ENCODE measurements around the gene TAF10. TPM values are rescaled to one million over a fixed set of nuclear protein-coding genes. Genes with fewer than 3 reads are reported as not detected.

The TAF10 gene
- total RNA-seq, 4 donors from 2014 or later: 55.9 to 90.8 (median 74.5) TPM

DNA sequence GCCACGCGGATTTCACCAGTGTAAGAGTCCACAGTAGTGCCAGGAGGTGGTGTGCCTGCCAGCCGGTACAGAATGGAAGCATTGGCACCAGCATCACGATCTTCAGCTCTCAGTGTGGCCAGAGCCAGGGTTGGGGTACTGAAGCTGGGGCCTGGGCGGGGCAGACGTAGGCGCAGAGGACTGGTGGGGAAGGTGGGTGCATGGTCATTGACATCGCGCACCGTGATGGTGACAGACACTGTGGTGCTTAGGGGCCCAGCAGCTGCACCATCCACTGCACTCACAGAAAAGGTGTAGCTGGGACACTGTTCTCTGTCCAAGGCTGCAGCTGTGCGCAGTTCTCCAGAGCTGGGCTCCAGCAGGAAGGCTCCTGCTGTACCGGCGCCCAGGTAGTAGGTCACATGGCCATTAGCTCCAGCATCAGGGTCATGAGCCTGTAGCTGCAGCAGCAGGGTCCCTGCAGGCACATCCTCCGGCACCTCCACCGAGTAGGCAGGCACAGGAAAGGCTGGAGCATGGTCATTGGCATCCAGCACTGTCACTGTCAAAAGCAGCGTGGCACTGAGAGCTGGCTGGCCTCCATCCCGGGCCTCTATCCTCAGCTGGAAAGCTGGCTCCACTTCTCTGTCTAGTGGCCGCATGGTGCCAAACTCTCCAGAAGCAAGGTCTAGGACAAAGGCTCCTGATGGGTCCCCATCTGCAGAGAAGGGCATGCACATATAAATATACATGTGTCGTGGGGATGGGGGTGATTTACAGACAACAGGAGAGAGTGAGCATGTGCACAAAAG is 15.2 kb upstream of the TAF10 start:
- Histone ChIP-seq H3K4me1 (peaks cover 0 to 7% (median 0%) of the 10 kb centered on the region in 4 donors), H3K27me3 (no peaks in the 10 kb centered on the region), H3K36me3 (peaks cover 0 to 40% (median 0%) of the 10 kb centered on the region in 3 donors), H3K9me3 (no peaks in the 10 kb centered on the region), H3K27ac (peak overlapping the region in 1 of 4 donors; percentile 56), H3K4me3 (no peak overlapping the region)
- TF ChIP-seq, protein P1, sequence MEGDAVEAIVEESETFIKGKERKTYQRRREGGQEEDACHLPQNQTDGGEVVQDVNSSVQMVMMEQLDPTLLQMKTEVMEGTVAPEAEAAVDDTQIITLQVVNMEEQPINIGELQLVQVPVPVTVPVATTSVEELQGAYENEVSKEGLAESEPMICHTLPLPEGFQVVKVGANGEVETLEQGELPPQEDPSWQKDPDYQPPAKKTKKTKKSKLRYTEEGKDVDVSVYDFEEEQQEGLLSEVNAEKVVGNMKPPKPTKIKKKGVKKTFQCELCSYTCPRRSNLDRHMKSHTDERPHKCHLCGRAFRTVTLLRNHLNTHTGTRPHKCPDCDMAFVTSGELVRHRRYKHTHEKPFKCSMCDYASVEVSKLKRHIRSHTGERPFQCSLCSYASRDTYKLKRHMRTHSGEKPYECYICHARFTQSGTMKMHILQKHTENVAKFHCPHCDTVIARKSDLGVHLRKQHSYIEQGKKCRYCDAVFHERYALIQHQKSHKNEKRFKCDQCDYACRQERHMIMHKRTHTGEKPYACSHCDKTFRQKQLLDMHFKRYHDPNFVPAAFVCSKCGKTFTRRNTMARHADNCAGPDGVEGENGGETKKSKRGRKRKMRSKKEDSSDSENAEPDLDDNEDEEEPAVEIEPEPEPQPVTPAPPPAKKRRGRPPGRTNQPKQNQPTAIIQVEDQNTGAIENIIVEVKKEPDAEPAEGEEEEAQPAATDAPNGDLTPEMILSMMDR (IDR thresholded peaks at IDR 0.05): no peak
- no peak for TF ChIP-seq POLR2A (IDR thresholded peaks at IDR 0.05)
- no peak for DNase-seq

DNA sequence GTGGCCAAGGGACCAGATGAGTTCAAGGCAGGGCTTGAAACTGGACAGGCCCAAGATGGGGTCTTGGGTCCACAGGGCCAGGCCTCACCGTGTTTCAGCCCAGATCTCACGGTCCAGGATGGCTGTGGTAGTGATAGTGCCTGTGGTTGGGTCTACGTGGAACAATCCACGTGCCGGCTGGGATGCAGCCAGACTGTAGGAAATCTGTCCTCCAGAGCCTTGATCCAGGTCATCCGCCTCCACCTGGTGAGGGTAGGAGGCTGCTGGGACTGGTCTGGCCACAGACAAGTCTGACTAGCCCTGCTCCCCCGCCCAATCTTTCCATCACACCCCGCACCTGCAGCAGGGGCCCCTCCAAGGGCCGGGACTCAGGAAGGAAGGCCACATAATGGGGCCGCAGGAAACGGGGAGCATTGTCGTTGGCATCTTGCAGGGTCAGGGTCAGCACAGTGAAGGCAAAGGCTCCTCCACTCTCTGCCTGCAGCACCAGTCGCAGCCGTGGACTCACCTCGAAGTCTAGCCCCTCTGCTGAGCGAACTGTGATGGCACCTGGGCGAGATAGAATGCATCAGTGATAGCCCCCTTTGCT is 13.9 kb upstream of the TAF10 start:
- no peak for DNase-seq
- Histone ChIP-seq H3K27ac (no peak overlapping the region), H3K4me1 (peaks cover 0 to 7% (median 0%) of the 10 kb centered on the region in 4 donors), H3K4me3 (no peak overlapping the region), H3K27me3 (no peaks in the 10 kb centered on the region), H3K9me3 (no peaks in the 10 kb centered on the region), H3K36me3 (peaks cover 0 to 29% (median 0%) of the 10 kb centered on the region in 3 donors)
- TF ChIP-seq, protein P1 (IDR thresholded peaks at IDR 0.05): no peak
- no peak for TF ChIP-seq POLR2A (IDR thresholded peaks at IDR 0.05)

DNA sequence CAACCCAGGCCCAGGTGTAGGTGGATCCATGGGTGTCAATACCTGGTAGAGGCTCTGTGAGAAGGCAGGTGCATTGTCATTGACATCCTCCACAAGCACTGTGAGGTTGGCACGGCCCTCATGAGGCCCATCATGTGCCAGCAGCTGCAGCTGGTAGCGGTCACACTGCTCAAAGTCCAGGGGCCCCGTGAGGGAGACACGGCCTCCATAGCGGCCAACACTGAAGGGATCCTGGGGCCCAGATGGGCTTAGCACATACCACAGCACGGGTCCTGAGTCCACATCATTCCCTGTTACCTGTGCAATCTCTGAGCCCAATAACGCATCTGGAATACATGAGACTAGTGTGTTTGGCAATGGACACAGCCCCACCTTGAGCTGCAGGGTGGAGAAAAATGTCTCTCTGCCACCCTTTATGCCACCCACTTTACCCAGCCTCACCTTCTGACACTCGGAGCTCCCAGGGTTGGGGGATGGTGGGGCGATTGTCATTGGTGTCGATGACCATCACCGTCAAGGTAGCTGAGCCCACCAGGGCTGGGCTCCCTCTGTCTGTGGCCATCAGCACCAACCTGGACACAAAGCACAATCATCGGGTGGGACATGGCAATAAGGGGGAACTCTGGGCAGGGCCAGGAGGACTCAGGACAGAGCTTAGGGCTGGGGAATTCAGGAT is 13.3 kb upstream of the TAF10 start:
- Histone ChIP-seq H3K27me3 (no peaks in the 10 kb centered on the region), H3K4me1 (peaks cover 0 to 7% (median 0%) of the 10 kb centered on the region in 4 donors), H3K27ac (no peak overlapping the region), H3K4me3 (no peak overlapping the region), H3K9me3 (no peaks in the 10 kb centered on the region), H3K36me3 (peaks cover 0 to 28% (median 0%) of the 10 kb centered on the region in 3 donors)
- TF ChIP-seq POLR2A (IDR thresholded peaks at IDR 0.05): no peak
- no peak for DNase-seq

DNA sequence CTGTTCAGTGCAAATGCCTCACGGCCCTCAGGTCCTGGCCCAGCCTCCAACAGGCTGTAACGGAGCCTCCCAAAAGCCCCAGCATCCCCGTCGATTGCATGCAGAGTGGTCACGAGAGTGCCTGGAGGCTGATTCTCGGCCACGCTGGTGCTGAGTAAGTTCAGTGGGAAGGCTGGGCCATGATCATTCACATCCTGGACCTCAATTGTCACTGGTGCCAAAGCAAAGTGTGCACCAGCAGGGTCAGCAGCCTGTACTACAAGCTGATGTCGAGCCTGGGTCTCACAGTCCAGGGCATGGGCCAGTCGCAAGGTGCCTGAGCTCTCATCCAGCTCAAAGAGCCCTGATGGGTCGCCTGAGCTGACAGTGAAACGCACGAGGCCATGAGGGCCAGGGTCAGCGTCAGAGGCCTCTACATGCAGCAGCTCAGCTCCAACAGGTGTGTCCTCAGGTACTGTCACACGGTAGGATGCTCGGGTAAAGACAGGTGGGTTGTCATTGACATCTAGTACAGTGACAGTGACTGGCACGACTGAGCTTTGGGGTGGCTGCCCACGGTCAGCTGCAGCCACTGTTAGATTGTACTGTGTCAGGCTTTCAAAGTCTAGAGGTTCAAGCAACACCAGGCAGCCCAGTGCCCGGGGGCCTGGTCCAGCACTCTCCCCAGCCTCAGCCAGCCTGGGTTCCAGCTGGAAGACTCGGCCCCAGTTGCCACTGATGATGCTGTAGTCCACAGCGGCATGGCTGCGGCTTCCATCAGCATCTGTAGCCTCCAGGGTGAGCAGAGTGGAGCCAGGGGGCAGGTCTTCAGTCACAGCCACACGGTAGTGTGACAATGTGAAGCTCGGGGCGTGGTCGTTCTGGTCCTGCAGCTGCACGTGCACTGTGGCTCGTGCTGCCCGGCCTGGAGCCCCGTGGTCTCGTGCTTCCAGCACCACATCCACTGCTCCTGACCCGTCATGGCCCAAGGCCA is 11.7 kb upstream of the TAF10 start:
- DNase-seq: no peak
- H3K36me3 ChIP-seq: peaks cover 0 to 20% (median 0%) of the 10 kb centered on the region in 3 donors
- no peaks in the 10 kb centered on the region for H3K9me3 ChIP-seq
- no peak overlapping the region for H3K4me3 ChIP-seq
- TF ChIP-seq POLR2A (IDR thresholded peaks at IDR 0.05): no peak
- TF ChIP-seq, protein P1 (IDR thresholded peaks at IDR 0.05): no peak
- no peak overlapping the region for H3K27ac ChIP-seq
- H3K4me1 ChIP-seq: peaks cover 0 to 7% (median 2%) of the 10 kb centered on the region in 4 donors
- no peaks in the 10 kb centered on the region for H3K27me3 ChIP-seq

DNA sequence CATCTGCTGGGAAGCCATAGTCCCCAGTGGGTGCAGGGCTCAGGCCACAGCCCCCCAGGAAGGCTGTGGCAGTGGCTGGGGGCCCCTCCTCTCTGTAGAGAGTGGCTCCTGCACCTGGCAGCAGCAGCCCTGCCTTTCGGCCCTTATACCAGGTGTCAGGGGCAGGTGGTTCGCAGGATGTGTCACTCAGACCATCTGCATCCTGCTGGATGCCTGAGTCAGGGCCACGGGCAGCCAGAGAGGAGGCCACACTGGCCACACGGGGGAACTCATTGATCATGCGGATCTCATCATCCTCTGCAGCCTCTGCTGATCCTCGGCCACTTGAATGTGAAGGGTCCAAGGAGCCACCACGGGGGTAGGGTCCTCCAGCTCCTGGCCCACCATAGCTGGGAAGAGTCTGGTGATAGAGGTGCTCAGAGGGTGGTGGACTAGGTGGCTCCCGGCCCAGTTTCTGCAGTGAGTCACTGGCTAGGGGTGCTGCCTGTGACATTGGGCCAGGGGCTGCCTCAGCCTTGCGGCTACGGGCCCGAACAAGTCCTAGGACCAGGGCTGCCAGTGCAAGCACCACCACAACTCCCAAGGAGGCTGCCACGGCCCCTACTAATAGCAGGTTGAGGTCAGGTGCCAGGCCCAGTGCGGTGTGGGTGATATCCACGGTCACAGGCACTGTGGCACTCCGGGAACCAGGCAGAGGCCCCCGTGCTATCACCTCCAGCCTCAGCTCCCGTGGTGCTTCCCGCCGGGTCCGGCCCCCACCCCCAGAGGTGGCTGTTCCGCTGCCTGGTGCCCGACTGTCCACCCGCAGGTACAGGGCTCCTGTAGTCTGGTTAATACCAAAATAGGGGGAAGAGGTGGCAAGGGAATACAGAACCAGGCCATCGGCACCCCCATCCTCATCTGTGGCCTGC is 10.5 kb upstream of the TAF10 start:
- Histone ChIP-seq H3K27me3 (no peaks in the 10 kb centered on the region), H3K27ac (no peak overlapping the region), H3K36me3 (peaks cover 0 to 20% (median 0%) of the 10 kb centered on the region in 3 donors), H3K4me1 (peaks cover 0 to 11% (median 7%) of the 10 kb centered on the region in 4 donors), H3K4me3 (no peak overlapping the region), H3K9me3 (no peaks in the 10 kb centered on the region)
- no peak for DNase-seq
- TF ChIP-seq POLR2A (IDR thresholded peaks at IDR 0.05): no peak
- TF ChIP-seq, protein P1 (IDR thresholded peaks at IDR 0.05): no peak
